Retinal pigment epithelial cell (primary cell): ENCODE data around the gene TNFSF13B.

ENCODE experiments used
- DNase-seq: peaks from one replicate; pipeline ENCODE4 v3.0.0-alpha.2; 2010; ENCODE audit warnings: low read depth
- H3K4me3 ChIP-seq: 2 replicates; pipeline ENCODE4 v1.5.1; 2011; ENCODE audit warnings: mild to moderate bottlenecking, low read length, control low read depth, moderate library complexity
- CTCF ChIP-seq: conservative IDR thresholded peaks from 2 replicates; pipeline ENCODE4 v1.5.1; 2011; ENCODE audit warnings: low read depth, low read length, control low read depth, inconsistent platforms

The TNFSF13B gene

GRCh38 chr13:108281901-108282300 lies 12.4 kb downstream of the TNFSF13B start:
- DNase-seq = no peak
- H3K4me3 ChIP-seq = no peak overlapping the region
- no peak for TF ChIP-seq CTCF

GRCh38 chr13:108283110-108283509 lies 13.6 kb downstream of the TNFSF13B start:
- no peak overlapping the region for H3K4me3 ChIP-seq
- DNase-seq = no peak
- TF ChIP-seq CTCF = no peak

GRCh38 chr13:108288741-108289140 lies 19.2 kb downstream of the TNFSF13B start:
- no peak for TF ChIP-seq CTCF
- DNase-seq = no peak
- H3K4me3 ChIP-seq = no peak overlapping the region

GRCh38 chr13:108289819-108290218 lies 20.3 kb downstream of the TNFSF13B start:
- DNase-seq = no peak
- H3K4me3 ChIP-seq = no peak overlapping the region
- no peak for TF ChIP-seq CTCF

- TF ChIP-seq CTCF = no peak
- H3K4me3 ChIP-seq = no peak overlapping the region
- DNase-seq = no peak
Measured at GRCh38 chr13:108297114-108297513, 27.6 kb downstream of the TNFSF13B start.

GRCh38 chr13:108302279-108302678 lies 32.8 kb downstream of the TNFSF13B start:
- no peak overlapping the region for H3K4me3 ChIP-seq
- TF ChIP-seq CTCF = no peak
- DNase-seq = no peak

GRCh38 chr13:108304170-108305016 lies 34.9 kb downstream of the TNFSF13B start:
- DNase-seq = no peak
- no peak overlapping the region for H3K4me3 ChIP-seq
- TF ChIP-seq CTCF = no peak
